GM19397 (cell line): ENCODE results near the gene PMS2.
"Not testable (repeated sequence)": the region's sequence is repeated elsewhere in the genome, so short reads cannot be mapped to it uniquely, and the experiment has no call there.

Experiments
- ATAC-seq: cut with Tn5 transposase; IDR thresholded peaks from one replicate; pipeline ENCODE4 v1.9.1; 2021; ENCODE audit warnings: mild to moderate bottlenecking, moderate library complexity; ENCODE audit not compliant: unreplicated experiment

Gene PMS2

DNA sequence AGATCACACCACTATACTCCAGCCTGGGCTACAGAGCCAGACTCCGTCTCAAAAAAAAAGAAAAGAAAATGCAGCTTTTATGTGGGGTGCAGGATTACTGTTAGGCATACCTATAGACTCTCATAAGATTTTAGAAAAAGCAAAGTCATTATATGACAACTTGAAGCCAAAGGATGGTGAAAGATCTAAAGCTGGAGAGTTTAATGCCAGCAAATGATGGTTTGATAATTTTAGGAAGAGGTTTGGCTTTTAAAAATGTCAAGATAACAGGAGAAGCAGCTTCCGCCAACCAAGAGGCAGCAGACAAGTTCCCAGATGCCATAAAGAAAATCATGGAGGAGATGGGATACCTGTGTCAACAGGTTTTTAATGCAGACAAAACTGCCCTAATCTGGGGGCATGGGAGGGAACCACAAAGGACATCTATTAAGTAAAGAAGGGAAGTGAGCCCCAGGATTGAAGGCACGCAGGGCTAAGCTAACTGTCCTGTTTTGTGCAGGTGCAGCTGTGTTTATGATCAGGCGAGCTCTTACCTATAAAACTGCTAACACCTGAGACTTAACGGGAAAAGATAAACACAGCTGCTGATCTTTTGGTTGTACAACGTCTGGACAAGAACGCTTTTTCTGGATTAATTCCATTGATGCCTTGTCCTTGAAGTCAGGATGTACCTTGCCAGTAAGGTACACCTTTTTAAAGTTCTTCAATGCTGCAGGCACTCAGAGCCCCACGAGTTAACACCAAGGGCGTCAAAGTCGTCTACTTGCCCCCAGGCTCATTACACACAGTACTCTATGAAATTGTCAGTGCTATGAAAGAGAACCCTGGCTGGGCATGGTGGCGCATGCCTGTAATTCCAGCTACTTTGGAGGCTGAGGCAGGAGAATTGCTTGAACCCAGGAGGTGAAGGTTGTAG lies 11.8 kb upstream of the PMS2 start:
- no peak for ATAC-seq

DNA sequence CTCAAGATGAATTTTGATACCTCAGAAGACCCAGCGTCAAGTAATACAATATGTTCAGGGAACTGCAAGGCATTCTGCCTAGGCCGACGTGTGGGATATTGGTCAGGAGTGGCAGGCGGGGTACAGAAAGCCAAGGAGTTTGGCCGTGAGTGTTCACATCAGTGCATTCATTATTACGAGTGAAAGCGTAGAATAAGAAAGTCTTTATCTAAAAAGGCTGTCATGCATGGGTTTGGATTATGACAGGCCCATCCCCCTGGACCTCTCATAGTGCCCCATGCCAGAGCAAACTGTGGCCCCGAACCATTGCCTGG lies 7.8 kb upstream of the PMS2 start:
- ATAC-seq = no peak

DNA sequence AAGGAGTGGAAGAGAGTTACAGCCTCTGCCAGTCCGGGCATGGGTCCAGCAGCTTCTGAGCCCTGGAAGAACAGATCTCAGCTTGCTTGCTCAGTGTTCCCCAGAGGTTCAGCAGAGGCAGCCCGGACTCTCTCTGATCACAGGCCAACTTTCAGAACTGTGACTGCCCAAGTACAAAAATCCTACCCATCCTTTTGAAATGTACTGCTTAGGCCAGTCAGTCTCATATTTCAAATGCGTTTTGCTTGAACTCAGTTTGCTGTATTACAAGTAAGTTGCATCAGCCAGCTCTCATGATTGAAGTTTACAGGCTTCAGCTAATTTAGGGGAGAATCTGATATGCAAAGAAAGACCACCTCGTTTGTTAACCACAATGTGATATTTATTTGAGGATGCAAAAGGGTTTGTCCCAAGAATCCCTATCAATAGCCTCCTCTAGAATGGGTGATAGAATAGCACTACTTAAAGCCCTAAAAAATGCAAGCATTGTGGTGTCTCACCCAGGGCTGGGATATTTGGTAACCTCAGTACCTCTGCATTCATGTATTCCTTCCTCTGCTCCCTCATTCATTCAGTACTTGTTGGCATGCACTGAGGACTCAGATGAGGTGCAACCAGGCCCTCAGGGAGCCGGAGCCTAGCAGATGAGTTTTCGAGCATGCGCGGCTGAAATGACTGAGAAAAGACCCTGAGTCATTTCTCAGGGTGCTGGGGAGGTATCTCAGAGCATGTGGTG lies 7.2 kb upstream of the PMS2 start:
- no peak for ATAC-seq

DNA sequence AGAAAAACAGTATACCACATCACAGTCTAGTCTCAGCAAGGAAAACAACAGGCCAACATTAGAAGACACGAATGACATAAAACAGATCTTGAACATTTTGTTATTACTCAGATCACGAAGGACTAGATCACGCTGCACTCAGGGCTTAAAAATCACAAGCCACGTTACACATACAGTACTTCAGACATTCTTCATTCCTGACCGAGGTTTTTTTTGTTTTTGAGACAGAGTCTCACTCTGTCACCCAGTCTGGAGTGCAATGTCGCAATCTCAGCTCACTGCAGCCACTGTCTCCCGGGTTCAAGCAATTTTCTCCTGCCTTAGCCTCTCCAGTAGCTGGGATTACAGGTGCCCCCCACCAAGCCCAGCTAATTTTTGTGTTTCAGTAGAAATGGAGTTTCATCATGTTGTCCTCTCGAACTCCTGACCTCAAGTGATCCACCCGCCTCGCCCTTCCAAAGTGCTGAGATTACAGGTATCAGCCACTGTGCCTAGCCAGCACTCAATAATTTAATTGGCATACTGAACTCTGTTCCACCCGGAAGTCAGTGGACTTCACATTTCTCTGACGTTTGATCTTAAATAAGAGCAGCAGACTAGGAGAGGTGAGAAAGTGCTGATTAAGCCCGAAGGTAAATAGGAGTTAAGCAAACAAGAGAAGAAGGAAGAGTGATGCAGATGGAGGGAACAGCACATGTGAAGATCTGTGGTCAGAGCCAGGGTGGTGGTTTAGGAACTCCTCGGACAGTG lies 3.7 kb upstream of the PMS2 start:
- ATAC-seq = no peak

DNA sequence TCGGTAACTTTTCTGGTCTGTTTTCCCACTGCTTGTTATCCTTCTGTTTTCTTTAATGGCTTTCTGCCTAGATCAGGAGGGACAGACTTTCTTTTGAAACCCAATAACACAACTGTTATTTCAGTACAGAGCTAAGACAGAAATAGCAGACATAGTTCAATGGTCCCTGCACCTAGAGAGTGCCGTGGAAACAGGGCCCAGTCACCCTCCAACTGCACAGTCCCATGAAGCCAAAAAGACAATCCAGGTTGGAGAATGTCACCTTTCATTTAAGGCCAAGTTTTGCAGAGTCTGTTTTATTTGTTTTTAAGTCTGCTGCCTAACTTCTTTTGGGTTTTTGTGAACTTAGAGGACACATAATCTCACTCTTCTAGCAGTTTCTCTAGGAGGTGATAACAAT lies 2.7 kb upstream of the PMS2 start:
- no peak for ATAC-seq

DNA sequence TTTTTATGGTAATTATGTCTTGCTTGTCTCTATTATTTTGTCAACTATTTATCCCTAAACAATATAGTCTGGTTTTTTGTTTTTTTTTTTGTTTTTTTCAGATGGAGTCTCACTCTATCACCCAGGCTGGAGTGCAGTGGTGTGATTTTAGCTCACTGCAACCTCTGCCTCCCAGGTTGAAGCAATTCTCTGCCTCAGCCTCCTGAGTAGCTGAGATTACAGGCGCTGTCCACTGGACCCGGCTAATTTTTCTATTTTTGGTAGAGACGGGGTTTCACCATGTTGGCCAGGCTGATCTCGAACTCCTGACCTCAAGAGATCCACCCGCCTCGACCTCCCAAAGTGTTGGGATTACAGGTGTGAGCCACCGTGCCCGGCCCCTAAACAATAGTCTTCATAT lies 1.5 kb upstream of the PMS2 start:
- not testable (repeated sequence) for ATAC-seq

DNA sequence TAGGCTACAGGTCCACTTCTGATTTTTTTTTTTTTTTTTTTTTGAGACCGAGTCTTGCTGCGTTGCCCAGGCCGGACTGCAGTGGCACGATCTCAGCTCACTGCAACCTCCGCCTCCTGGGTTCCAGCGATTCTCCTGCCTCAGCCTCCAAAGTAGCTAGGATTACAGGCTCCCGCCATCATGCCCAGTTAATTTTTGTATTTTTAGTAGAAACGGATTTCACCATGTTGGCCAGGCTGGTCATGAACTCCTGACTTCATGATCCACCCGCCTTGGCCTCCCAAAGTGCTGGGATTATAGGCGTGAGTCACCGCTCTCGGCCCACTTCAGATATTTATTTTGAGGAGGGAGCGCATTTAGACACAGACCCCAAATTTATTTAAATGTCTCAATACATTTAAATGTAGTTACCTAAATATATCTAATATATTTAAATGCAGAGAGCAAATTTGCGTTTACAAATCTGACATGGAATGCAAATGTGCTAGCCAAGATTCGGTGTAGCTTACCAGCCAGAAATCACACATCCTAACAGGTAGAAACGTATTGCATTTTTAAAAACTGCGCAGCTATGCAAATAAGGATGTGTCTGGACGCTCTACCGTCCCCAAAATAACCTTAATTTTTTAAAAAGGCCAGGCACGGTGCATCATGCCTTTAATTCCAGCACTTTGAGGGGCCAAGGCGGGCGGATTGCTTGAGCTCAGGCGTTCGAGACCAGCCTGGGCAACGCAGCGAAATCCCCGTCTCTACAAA lies 836 bp downstream of the PMS2 start:
- ATAC-seq = not testable (repeated sequence)

DNA sequence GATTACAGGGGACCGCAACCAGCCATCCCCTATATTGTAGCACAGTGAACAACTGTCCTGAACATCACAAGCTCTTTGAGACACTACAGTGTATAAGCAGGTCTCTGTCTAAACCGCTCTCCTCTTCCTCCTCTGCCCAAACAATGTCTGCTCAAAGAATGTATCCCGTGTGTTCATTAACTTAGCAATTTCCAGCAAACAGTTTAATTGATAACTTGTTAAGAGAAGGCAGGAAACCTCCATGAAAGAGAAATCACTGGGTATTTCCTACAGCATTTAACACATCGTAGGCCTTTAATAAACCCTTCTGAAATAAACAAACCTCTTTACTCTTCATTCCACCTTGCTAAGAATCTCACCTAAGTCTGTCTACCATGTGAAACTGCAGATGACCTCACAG lies 1.5 kb downstream of the PMS2 start:
- no peak for ATAC-seq

DNA sequence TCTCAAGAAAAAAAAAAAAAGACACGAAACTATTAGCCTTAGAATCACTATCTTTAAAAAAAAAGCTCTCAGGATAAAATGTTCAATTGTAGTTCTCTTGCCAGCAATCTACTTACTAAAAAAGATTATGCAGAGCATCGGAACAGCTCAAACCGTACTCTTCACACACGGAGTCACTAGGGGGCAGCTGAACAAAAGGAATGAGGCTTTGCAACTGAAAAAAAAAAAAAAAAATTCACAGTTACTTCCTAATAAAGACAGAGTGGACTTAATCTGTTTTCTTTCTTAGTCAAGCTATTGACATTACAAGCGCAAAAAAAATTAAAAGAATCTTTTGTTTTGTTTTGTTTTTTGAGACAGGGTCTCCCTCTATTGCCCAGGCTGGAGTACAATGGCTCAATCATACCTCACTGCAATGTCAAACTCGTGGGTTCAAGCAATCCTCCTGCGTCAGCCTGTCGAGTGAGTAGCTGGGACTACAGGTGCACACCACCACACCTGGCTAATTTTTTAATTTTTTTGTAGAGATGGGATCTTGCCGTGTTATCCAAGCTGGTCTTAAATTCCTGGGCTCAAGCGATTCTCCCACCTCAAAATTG lies 11.5 kb downstream of the PMS2 start:
- no peak for ATAC-seq

DNA sequence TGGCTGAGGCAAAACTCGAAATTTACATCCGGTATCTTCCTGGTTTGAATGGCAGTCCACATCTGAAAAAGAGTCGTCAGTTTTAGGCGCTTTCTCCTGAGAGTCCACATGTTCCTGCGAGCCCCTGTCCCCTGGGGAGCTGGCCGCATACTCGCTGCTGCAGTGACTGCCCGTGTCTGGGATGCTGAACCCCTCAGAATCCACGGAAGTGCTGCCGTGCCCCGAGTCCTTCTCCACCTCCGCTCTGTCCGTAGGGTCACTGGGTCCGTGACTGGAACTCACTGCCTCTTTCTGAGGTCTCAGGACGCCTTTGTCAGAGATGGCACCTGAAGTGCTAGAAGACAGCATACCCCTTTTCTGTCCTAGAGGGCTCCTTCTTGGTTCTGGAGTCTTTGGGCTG lies 21.8 kb downstream of the PMS2 start:
- not testable (repeated sequence) for ATAC-seq

DNA sequence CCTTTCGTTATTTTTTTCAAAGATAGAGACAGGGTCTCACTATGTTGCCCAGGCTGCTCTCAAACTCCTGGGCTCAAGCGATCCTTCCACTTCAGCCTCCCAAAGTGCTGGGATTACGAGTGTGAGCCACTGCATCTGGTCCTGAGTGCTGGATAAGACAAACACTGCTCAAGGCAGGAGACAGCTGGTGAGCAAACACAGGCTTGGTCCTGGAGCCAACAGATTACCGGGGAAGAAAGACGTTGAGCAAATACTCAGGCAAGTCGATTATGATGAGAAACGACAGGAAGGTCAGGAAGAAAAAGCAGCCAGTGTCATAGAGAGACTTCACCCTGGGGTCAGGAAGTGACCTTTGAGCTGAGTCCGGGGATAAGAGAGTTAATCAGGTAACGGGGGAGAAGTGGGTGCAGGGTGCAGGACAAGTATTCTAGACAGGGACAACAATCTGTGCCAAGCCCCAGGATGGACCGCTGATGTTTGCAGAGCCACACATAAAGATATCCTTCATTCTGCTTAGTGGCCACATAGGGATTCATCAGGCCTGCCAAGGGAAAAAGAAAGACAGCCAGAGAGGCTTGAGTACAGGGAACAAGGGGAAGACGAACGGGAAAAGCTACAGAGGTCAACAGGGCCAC lies 29.1 kb downstream of the PMS2 start:
- ATAC-seq = not testable (repeated sequence)

DNA sequence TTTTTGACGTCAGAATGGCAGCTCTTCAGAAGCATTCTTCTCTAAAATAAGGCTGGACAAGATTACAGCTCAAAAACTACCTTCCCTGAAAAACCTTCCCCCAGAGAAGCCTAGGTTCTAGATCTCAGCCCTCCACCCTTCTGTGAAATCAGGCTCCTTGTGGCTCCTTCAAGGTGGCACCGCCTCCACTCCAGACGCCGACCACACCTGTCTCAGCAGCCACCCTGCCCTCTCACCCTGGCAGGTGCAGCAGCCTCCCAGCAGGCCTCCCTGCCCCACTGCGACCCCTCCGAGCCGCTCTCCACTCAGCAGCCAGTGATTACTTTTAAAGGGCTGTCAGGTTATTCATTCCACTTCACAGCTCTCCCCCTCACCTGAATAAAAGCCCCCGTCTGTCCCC lies 35.3 kb downstream of the PMS2 start:
- not testable (repeated sequence) for ATAC-seq

DNA sequence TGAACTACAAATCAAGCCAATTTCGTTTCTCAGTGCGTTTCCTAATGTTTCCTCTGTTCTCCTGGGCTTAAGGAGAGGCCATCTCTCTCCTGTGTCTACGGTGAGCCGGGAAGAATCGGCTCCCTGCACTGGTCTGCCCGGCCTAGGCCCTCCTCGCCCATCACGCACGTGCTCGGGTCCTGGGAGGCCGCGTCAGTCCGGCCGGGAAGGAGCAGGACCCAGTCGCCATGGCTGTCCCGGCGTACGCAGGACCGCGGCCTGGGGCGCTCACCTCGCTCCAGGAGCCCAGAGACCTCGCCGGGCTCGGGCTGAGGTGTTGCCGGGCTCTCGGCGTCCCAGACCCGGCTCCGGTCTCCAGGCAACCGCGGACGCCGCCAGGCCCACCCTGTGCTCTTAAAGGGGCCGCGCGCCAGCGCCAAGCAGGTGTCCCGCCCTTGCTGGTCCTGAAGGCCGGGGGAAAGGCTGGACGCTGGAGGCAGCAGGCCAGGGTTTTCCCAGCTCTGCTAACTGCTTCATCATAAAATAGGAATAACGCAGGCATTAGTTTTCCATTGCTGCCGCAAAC lies 38.4 kb downstream of the PMS2 start, which contains the start of gene RSPH10B:
TSS of gene RSPH10B (minus strand) at position 343 of the 565 bp plus-strand sequence. CDS start 3,573 bp downstream, outside the sequence.
- not testable (repeated sequence) for ATAC-seq

DNA sequence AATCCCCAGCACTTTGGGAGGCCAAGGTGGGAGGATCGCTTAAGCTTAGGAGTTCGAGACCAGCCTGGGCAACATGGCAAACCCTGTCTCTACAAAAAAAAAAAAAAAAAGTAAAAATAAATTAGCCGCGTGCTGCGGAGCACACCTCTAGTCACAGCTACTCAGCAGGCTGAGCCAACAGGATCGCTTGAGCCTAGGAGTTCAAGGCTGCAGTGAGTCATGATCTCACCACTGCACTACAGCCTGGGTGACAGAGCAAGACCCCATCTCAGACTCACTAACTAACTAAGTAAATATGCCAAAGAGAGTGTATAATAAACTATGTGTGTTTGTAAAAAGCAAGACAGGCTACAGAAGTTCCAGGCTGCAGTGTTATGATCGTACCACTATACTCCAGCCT lies 45.0 kb downstream of the PMS2 start:
- not testable (repeated sequence) for ATAC-seq

DNA sequence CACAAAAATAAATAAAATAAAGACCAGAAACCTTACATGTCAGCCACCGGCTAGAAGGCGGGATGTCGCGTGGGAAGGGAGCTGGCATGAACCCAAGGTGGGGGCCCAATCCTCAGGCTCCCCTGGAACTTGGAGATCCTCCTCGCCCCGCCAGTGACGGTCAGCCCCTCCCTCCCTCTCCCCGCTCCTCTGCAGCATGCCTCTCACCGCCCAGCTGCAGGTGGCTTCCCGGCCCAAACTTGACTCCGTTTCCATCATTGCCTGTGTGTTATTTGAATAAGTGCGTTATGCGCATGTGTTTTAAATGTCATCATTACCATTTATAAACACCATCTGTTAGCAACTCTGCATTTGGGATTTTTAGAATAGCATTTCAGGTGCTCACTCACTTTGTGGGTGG lies 45.6 kb downstream of the PMS2 start:
- ATAC-seq = not testable (repeated sequence)

DNA sequence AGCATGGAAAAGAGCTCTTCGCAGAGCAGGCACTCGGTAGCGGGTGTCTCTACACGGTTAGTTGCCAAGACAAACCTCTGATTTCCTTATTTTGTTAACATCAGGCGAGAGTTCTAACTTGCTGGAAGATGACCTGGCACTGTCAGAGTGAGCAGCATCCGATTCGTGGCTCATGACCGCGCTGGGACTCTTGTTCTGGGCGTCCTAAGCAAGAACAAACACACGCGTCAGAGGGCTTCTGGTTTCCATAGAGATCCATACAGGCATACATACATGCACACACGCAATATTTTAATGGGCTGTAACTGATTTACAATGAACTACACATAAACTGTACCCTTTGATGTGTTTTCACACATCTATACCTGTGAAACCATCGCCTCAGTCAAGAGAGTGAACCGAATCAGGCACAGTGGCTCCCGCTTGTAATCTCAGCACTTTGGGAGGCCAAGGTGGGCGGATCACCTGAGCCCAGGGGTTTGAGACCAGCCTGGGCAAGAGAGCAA lies 73.9 kb downstream of the PMS2 start:
- ATAC-seq = not testable (repeated sequence)

DNA sequence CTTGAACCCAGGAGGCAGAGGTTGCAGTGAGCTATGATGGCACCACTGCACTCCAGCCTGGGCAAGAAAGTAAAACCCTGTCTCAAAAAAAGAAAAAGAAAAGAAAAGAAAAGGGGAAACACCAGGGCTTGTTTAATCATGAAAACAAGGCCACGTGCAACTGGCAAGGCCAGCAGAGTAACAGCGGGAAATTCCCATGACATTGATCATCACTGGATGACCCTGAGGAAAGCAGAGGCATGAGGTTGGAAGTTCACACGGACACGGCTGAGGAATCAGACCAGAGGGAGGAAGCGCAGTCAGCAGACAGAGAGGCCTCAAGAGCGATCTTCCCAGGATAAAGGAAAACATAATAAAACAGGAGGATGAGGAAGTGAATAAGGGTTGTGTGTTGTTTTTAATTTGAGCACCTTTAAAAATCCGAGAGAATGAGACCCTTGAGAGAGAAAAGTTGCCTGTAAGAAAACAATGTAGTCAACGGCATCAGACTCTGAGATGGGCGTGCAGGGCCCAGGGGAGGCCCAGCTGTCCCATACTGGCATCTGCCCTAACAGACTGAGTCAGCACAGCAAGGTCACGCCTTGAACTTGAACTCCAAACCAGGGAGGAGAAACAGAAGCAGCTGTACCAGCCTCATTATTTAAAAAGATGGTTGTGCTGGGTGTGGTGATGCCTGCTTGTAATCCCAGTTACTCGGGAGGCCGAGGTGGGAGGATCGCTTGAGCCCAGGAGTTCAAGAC lies 76.8 kb downstream of the PMS2 start:
- ATAC-seq = not testable (repeated sequence)

DNA sequence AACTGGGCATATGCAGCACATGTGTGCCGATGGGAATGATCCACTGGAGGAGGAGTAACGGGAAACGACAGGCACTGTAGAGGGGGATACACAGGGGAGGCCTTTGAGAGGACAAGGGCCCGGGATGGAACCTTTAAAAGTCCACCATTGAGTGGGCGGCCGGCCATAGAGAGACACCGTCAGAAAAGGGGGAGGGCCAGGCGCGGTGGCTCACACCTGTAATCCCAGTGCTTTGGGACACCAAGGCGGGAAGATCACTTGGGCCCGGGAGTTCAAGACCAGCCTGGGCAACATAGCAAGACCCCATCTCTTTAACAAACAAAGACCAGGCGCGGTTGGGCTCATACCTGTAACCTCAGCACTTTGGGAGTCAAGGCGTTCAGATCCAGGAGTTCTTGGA lies 77.6 kb downstream of the PMS2 start:
- ATAC-seq = not testable (repeated sequence)

DNA sequence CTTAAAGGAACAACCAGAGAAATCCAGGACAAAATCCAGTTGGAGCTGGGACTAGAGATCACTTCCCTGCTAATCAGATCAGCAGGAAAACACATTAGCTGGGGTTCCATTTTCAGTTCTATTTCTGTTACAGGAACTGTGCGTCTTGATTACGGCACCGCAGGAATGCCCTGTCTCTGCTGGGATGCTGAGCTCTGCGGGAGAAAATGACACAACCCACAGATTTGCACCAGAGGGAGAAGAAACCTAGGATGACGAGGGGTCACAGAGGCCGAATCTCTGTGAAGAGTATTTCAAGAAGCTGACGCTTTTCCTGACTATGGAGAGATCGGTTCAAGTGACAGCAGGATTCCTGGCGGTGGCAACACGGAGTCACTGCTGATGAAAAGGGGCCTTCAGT lies 78.6 kb downstream of the PMS2 start:
- not testable (repeated sequence) for ATAC-seq
